ENCODE data around the gene CA7.
A peak's percentile ranks its signal among the peaks of the same experiment; 100 is the strongest.

CA7 gene

GRCh38 chr16:66832661-66833305, 11.4 kb upstream of the CA7 start:
- no peak overlapping the region for H2AFZ ChIP-seq (ENCODE audit: low read depth, low read length)
- no peak overlapping the region for H3K4me3 ChIP-seq (ENCODE audit: low read length)
- H3K4me1 ChIP-seq (ENCODE audit: insufficient read depth, low read length), result peaks cover 11% of the 10 kb centered on the region
- no peaks in the 10 kb centered on the region for H3K9me3 ChIP-seq (ENCODE audit: low read length)
- H3K27me3 ChIP-seq (ENCODE audit: insufficient read depth, low read length), result peaks cover 8% of the 10 kb centered on the region
- H3K36me3 ChIP-seq (ENCODE audit: insufficient read depth, low read length), result peaks cover 3% of the 10 kb centered on the region

- H2AFZ ChIP-seq (ENCODE audit: low read depth, low read length), result no peak overlapping the region
- no peak overlapping the region for H3K4me3 ChIP-seq (ENCODE audit: low read length)
- no peaks in the 10 kb centered on the region for H3K36me3 ChIP-seq (ENCODE audit: insufficient read depth, low read length)
- H3K9me3 ChIP-seq (ENCODE audit: low read length), result no peaks in the 10 kb centered on the region
- H3K27me3 ChIP-seq (ENCODE audit: insufficient read depth, low read length), result peaks cover 8% of the 10 kb centered on the region
- peaks cover 2% of the 10 kb centered on the region for H3K4me1 ChIP-seq (ENCODE audit: insufficient read depth, low read length)
Observed at GRCh38 chr16:66834746-66835145, 9.5 kb upstream of the CA7 start.

- no peaks in the 10 kb centered on the region for H3K9me3 ChIP-seq (ENCODE audit: low read length)
- H3K4me1 ChIP-seq (ENCODE audit: insufficient read depth, low read length), result peaks cover 9% of the 10 kb centered on the region
- H3K36me3 ChIP-seq (ENCODE audit: insufficient read depth, low read length), result no peaks in the 10 kb centered on the region
- H3K27me3 ChIP-seq (ENCODE audit: insufficient read depth, low read length), result peaks cover 48% of the 10 kb centered on the region
- H3K4me3 ChIP-seq (ENCODE audit: low read length), result no peak overlapping the region
- no peak overlapping the region for H2AFZ ChIP-seq (ENCODE audit: low read depth, low read length)
Observed at GRCh38 chr16:66840883-66841282, 3.3 kb upstream of the CA7 start.

- Histone ChIP-seq H3K9me3 (ENCODE audit: low read length) (no peaks in the 10 kb centered on the region), H3K4me3 (ENCODE audit: low read length) (no peak overlapping the region), H2AFZ (ENCODE audit: low read depth, low read length) (no peak overlapping the region), H3K27me3 (ENCODE audit: insufficient read depth, low read length) (peaks cover 53% of the 10 kb centered on the region), H3K36me3 (ENCODE audit: insufficient read depth, low read length) (no peaks in the 10 kb centered on the region), H3K4me1 (ENCODE audit: insufficient read depth, low read length) (peaks cover 9% of the 10 kb centered on the region)
Observed at GRCh38 chr16:66841366-66841765, 2.8 kb upstream of the CA7 start.

- H2AFZ ChIP-seq (ENCODE audit: low read depth, low read length), result no peak overlapping the region
- peaks cover 67% of the 10 kb centered on the region for H3K27me3 ChIP-seq (ENCODE audit: insufficient read depth, low read length)
- no peak overlapping the region for H3K4me3 ChIP-seq (ENCODE audit: low read length)
- H3K4me1 ChIP-seq (ENCODE audit: insufficient read depth, low read length), result peaks cover 9% of the 10 kb centered on the region
- H3K9me3 ChIP-seq (ENCODE audit: low read length), result no peaks in the 10 kb centered on the region
- H3K36me3 ChIP-seq (ENCODE audit: insufficient read depth, low read length), result no peaks in the 10 kb centered on the region
Observed at GRCh38 chr16:66842765-66843164, 1.4 kb upstream of the CA7 start.

GRCh38 chr16:66843191-66843590, 1.0 kb upstream of the CA7 start:
- H3K27me3 ChIP-seq (ENCODE audit: insufficient read depth, low read length), result peaks cover 70% of the 10 kb centered on the region
- H3K4me3 ChIP-seq (ENCODE audit: low read length), result no peak overlapping the region
- no peaks in the 10 kb centered on the region for H3K9me3 ChIP-seq (ENCODE audit: low read length)
- H3K4me1 ChIP-seq (ENCODE audit: insufficient read depth, low read length), result peaks cover 9% of the 10 kb centered on the region
- no peaks in the 10 kb centered on the region for H3K36me3 ChIP-seq (ENCODE audit: insufficient read depth, low read length)
- H2AFZ ChIP-seq (ENCODE audit: low read depth, low read length), result no peak overlapping the region

GRCh38 chr16:66844009-66844341, 239 bp upstream of the CA7 start:
- no peak overlapping the region for H2AFZ ChIP-seq (ENCODE audit: low read depth, low read length)
- peaks cover 77% of the 10 kb centered on the region for H3K27me3 ChIP-seq (ENCODE audit: insufficient read depth, low read length)
- H3K9me3 ChIP-seq (ENCODE audit: low read length), result no peaks in the 10 kb centered on the region
- peak overlapping the region; percentile 31 for H3K4me3 ChIP-seq (ENCODE audit: low read length)
- no peaks in the 10 kb centered on the region for H3K36me3 ChIP-seq (ENCODE audit: insufficient read depth, low read length)
- peaks cover 9% of the 10 kb centered on the region for H3K4me1 ChIP-seq (ENCODE audit: insufficient read depth, low read length)

- Histone ChIP-seq H3K4me1 (ENCODE audit: insufficient read depth, low read length) (peaks cover 9% of the 10 kb centered on the region), H3K36me3 (ENCODE audit: insufficient read depth, low read length) (no peaks in the 10 kb centered on the region), H3K27me3 (ENCODE audit: insufficient read depth, low read length) (peaks cover 79% of the 10 kb centered on the region), H3K4me3 (ENCODE audit: low read length) (peak overlapping the region; percentile 31), H2AFZ (ENCODE audit: low read depth, low read length) (peak overlapping the region; percentile 69), H3K9me3 (ENCODE audit: low read length) (no peaks in the 10 kb centered on the region)
Observed at GRCh38 chr16:66845080-66845410, 831 bp downstream of the CA7 start.

GRCh38 chr16:66845791-66846221, 1.6 kb downstream of the CA7 start:
- Histone ChIP-seq H3K27me3 (ENCODE audit: insufficient read depth, low read length) (peaks cover 80% of the 10 kb centered on the region), H3K4me3 (ENCODE audit: low read length) (no peak overlapping the region), H2AFZ (ENCODE audit: low read depth, low read length) (no peak overlapping the region)

GRCh38 chr16:66846266-66846665, 2.1 kb downstream of the CA7 start:
- no peaks in the 10 kb centered on the region for H3K36me3 ChIP-seq (ENCODE audit: insufficient read depth, low read length)
- peaks cover 81% of the 10 kb centered on the region for H3K27me3 ChIP-seq (ENCODE audit: insufficient read depth, low read length)
- no peak overlapping the region for H3K4me3 ChIP-seq (ENCODE audit: low read length)
- no peaks in the 10 kb centered on the region for H3K9me3 ChIP-seq (ENCODE audit: low read length)
- no peak overlapping the region for H2AFZ ChIP-seq (ENCODE audit: low read depth, low read length)
- peaks cover 9% of the 10 kb centered on the region for H3K4me1 ChIP-seq (ENCODE audit: insufficient read depth, low read length)

More at GRCh38 chr16:66845791-66846221, 1.6 kb downstream of the CA7 start:
- Histone ChIP-seq H3K4me1 (ENCODE audit: insufficient read depth, low read length) (peaks cover 9% of the 10 kb centered on the region), H3K36me3 (ENCODE audit: insufficient read depth, low read length) (no peaks in the 10 kb centered on the region), H3K9me3 (ENCODE audit: low read length) (no peaks in the 10 kb centered on the region)

GRCh38 chr16:66846831-66847230, 2.6 kb downstream of the CA7 start:
- no peaks in the 10 kb centered on the region for H3K9me3 ChIP-seq (ENCODE audit: low read length)
- H3K4me1 ChIP-seq (ENCODE audit: insufficient read depth, low read length), result peaks cover 9% of the 10 kb centered on the region
- H3K27me3 ChIP-seq (ENCODE audit: insufficient read depth, low read length), result peaks cover 82% of the 10 kb centered on the region
- no peak overlapping the region for H3K4me3 ChIP-seq (ENCODE audit: low read length)
- H3K36me3 ChIP-seq (ENCODE audit: insufficient read depth, low read length), result no peaks in the 10 kb centered on the region
- no peak overlapping the region for H2AFZ ChIP-seq (ENCODE audit: low read depth, low read length)

GRCh38 chr16:66847533-66848067, 3.4 kb downstream of the CA7 start:
- Histone ChIP-seq H3K4me3 (ENCODE audit: low read length) (no peak overlapping the region), H3K4me1 (ENCODE audit: insufficient read depth, low read length) (peaks cover 9% of the 10 kb centered on the region), H3K9me3 (ENCODE audit: low read length) (no peaks in the 10 kb centered on the region), H2AFZ (ENCODE audit: low read depth, low read length) (no peak overlapping the region), H3K36me3 (ENCODE audit: insufficient read depth, low read length) (no peaks in the 10 kb centered on the region), H3K27me3 (ENCODE audit: insufficient read depth, low read length) (peaks cover 76% of the 10 kb centered on the region)

GRCh38 chr16:66848172-66848571, 4.0 kb downstream of the CA7 start:
- no peaks in the 10 kb centered on the region for H3K9me3 ChIP-seq (ENCODE audit: low read length)
- H2AFZ ChIP-seq (ENCODE audit: low read depth, low read length), result no peak overlapping the region
- peaks cover 9% of the 10 kb centered on the region for H3K4me1 ChIP-seq (ENCODE audit: insufficient read depth, low read length)
- no peak overlapping the region for H3K4me3 ChIP-seq (ENCODE audit: low read length)
- no peaks in the 10 kb centered on the region for H3K36me3 ChIP-seq (ENCODE audit: insufficient read depth, low read length)
- peaks cover 74% of the 10 kb centered on the region for H3K27me3 ChIP-seq (ENCODE audit: insufficient read depth, low read length)

GRCh38 chr16:66849021-66849420, 4.8 kb downstream of the CA7 start:
- Histone ChIP-seq H3K4me3 (ENCODE audit: low read length) (no peak overlapping the region), H3K27me3 (ENCODE audit: insufficient read depth, low read length) (peaks cover 72% of the 10 kb centered on the region)

More at GRCh38 chr16:66849021-66849420, 4.8 kb downstream of the CA7 start:
- H3K4me1 ChIP-seq (ENCODE audit: insufficient read depth, low read length), result peaks cover 9% of the 10 kb centered on the region
- H2AFZ ChIP-seq (ENCODE audit: low read depth, low read length), result no peak overlapping the region
- H3K9me3 ChIP-seq (ENCODE audit: low read length), result no peaks in the 10 kb centered on the region
- H3K36me3 ChIP-seq (ENCODE audit: insufficient read depth, low read length), result no peaks in the 10 kb centered on the region

Data from neuron (in vitro differentiated cells).